NCI-H2171 (cell line): ENCODE results near the gene RAVER2.
"Not testable (repeated sequence)": the region's sequence is repeated elsewhere in the genome, so short reads cannot be mapped to it uniquely, and the experiment has no call there.

ENCODE experiments used
- DNase-seq: peaks from one replicate; lab custom pipeline; 2025; lab: John Stamatoyannopoulos, UW

RAVER2 gene, protein sequence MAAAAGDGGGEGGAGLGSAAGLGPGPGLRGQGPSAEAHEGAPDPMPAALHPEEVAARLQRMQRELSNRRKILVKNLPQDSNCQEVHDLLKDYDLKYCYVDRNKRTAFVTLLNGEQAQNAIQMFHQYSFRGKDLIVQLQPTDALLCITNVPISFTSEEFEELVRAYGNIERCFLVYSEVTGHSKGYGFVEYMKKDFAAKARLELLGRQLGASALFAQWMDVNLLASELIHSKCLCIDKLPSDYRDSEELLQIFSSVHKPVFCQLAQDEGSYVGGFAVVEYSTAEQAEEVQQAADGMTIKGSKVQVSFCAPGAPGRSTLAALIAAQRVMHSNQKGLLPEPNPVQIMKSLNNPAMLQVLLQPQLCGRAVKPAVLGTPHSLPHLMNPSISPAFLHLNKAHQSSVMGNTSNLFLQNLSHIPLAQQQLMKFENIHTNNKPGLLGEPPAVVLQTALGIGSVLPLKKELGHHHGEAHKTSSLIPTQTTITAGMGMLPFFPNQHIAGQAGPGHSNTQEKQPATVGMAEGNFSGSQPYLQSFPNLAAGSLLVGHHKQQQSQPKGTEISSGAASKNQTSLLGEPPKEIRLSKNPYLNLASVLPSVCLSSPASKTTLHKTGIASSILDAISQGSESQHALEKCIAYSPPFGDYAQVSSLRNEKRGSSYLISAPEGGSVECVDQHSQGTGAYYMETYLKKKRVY

DNA sequence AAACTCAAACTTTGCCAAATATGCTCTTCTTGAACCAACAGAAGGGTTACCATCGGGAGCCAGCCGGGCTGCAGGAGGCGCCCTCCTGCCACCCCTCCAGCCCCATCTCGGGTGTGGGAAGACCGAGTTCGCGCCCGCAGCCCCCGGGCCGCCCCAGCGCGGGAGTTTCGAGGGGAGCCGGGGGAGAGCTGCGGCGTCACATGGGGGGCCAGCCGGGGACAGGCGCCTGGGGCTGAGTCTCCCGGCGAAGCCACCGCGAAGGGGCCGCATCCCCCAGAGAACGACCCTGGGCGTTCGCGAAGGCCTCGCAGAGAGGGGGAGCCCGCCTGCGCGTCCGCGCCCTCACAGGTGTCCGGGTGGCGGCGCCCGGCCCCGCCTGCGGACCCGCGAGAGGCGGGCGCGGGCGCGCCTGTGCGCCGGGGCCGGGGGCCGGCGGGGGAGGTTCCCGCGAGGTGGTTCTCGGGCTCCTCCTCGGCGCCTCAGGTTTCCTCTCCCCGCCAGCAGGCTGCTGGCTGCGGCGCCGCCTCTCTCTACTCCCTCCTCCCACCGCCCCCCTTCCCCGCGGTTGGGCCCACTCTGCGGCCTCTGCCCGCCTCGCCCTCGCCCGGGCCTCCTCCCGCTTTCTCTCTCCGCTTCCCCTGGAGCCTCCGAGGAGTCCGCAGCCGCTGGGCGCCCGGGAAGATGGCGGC, at the start of gene RAVER2:
Gene RAVER2 (plus strand): TSS at position 584 of the 689 bp plus-strand sequence. CDS start 98 bp downstream, at position 682.
- DNase-seq = peak; percentile 81

DNA sequence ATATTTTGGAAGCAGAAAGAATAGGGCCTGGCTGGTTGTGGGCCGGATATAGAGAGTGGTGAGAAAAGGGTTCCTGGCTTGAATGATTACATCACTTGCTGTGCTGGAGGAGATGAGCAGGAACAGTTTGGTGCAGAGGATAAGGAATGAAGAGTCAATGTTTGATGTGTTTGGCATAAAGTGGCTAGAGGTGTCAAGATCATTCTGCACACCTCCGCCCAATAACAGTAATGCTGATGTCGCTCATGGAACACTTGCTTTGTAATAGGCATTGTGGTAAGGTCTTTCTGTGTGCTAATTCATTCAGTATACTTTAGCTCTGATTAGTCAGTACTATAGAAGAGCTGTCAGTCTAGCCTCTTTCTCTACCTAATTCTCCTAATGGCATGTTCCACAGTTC, 48.0 kb upstream of the RAVER2 start:
- no peak for DNase-seq

DNA sequence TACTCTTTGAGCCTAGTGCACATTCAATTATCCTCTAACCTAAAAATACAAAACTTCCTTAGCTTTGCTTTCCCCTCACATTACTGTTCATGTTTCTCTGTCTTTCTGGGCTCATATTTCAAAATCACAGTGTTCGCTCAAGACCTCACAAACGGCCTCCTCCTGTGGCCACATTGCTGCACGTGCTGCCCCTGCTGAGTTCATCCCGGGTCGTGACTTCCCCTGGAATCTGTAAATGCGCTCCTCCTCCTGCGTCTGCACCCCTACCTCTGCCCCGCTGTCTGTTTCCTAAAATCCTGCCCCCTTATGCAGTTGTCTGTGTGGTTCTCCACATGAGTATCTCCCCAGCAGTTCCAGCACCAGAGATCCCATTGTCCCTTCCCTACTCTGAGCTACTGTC, 45.5 kb upstream of the RAVER2 start:
- no peak for DNase-seq

DNA sequence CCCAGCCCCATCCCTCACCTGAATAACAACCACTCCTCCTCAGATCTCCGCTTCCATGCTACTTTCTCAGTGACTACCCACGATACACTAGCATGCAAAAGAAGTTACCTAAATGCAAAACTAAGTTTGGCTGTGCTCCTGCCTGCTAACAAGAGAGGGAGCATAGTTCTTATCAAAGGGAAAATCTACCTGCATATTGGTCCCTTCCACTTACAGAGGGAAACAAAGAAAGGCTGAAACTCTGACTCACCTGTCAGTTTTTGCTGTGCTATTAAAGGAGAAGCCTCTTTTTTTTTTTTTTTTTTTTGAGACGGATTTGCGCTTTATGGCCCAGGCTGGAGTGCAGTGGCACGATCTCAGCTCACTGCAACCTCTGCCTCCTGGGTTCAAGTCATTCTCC, 43.8 kb upstream of the RAVER2 start:
- no peak for DNase-seq

DNA sequence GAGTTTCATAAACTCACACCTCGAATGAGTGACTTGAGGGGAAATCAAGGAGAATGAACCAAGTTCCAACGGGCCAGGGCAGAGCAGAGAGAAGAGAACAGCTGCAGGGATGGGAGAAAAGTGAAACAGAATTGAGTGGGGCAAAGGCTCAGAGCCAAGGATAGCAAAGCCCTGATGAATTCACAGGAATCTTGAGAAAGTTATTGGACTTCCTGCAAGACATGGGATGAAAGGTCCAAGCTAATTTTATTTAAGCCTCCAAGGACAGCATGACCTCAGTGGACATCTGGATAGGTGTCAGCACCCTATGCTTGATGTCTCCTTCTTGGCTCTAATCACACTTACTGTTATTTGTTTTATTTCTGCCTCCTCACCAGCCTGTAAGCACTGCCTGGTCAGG, 43.0 kb upstream of the RAVER2 start:
- DNase-seq = no peak

DNA sequence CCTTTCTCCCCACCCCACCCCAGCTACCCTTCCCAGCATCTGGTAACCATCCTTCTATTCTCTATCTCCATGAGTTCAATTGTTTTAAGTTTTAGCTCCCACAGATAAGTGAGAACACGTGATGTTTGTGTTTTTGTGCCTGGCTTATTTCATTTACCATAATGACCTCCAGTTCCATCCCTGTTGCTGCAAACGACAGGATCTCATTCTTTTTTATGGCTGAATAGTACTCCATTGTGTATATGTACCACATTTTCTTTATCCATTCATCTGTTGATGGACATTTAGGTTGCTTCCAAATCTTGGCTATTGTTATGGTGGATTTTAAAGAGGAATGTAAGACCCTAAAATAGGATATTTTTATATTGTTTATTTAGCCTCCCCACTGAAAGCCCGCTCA, 42.2 kb upstream of the RAVER2 start:
- DNase-seq = not testable (repeated sequence)

DNA sequence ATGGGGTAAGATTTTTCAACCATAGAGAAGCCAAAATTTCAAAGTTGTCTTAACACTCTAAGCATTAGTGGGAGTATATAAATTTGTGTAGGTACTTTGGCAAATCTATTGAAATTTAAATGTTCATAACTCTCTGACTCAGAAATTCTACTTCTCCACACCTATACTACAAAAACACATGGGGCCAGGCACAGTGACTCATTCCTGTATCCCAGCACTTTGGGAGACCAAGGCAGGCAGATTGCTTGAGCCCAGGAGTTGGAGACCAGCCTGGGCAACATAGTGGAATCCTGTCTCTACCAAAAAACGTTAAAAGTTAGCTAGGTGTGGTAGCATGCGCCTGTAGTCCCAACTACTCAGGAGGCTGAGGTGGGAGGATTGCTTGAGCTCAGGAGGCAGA, 41.3 kb upstream of the RAVER2 start:
- DNase-seq = no peak

DNA sequence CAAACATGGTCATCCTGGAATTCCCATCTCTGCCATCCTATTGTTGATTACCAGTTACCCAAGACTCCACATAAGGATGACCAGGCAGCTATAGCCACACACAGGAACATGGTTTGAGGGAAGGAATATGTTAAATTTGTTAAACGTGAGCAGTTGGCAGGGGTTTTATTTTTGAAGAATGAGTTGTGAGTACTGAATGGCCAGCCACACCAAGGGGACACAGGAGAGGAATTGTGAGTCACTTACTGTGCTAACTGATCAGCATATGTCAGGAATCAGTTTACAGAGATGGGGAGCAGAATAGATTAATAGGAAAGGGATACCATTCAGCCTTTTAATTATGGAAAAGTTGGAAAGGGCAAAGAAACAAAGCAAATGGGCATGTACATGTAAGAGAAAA, 39.3 kb upstream of the RAVER2 start:
- DNase-seq = no peak

DNA sequence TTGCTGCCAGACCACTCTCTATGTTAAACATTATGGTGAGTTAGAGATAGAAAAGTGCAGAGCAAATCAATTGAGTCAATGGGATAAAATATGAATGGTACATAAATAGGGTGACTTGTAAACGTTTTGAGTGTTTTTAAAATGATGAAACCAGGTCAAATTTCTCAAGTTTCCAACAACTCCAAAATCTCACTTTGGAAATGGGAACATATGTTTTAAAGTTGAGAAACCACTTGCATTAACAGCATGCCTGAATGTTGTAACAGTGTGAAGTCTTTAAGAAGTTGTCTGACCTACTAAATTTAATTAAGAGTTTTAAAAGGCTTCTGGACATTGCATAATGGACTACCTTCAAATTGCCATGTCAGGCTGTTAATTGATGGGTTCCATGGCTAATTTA, 33.6 kb upstream of the RAVER2 start:
- no peak for DNase-seq

DNA sequence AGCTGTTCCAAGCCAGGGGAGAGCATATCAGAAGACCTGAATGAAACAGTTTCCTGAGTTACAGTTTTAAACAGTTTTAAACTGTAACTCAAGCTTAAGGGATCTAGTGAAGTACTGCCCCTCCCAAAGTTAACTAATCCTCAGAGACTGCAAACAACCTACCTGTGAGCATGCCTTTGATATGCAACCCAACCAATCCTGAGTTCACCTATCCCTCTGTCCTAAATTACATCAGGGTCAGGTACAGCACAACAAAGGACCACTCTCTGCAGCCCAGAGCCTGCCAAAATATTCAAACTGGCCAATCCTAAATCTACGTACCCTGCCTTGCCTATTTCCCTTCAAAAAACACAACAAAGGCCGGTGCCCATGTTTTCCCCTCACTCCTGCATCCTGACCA, 32.8 kb upstream of the RAVER2 start:
- no peak for DNase-seq

DNA sequence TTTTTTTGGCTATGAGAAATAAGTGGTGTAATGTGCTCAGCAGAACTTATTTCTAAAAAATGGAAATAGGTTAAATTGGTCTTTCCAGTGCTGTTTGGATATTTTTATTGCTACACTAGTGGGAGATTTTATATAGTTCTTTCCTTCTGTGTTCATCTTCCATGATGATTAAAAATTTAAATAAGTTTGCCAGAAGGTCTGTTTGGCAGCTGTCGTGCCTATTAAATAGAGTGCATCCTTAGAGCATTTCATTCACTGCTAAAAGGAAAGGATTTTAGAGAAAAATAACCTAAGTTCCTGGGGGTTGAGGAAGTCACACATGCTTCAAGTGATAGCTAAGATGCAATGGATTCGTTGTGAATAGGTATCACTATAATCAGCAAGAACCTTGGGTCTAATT, 29.7 kb upstream of the RAVER2 start:
- no peak for DNase-seq

DNA sequence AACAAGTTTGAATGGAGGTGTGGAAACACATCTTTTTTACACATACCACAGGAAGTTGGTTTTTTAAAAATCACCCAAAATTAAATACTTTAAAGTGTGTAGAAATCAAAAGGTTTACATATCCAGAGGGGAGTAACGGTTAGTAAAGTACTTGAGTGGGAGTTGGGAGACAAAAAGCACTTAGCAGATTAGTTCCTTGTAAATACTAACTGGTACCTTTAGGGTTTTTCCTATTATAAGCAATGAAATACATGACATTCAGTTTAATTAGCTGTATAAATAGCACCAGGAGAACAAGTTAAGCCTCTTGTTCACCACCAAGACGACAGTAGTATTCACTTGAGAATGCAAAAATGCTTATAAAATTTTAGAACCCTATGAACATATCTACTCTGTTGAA, 23.7 kb upstream of the RAVER2 start:
- DNase-seq = no peak

DNA sequence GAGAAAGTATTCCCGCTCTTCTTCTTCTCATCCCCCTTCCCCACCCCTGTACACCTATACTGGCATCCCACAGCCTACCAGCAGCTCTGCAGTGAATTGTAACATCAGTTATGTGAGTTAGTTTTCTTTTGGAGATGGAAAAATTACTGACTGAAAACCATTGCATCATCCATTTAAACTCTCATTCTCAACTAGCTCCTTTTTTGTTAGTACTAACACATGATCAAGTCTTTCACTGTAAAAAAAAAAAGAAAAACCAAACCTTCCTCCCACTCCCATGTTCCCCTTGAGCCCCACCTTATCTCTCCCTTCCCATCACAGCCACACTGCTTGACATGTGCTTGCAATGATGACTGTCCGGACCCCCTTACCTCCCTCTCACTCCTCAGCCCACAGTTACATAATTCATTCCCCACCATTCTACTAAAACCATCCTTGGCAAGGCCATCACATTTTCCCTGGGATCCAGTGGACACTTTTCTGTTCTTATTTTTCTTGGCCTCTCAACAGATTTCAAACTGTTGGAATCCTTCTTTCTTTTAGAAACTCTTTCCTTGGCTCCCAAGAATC, 23.2 kb upstream of the RAVER2 start:
- no peak for DNase-seq

DNA sequence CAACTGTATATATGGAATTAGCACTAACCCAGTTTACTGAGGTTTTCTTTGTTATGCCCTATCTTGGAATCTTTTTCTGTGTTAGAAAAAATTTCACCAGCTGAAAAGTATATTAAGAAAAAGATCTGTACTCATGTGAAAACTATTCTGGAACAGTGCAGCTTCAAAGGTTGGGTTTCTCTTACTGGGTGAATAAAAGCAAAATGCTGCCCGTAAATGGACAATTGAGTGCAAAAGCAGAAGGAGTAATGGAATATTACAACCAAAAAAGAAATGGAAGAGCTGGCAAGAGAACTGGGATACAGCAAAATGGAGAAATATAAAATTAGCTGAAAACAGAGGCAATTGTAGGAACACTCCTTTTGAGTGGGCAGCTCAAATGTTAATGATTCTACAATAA, 17.0 kb upstream of the RAVER2 start:
- DNase-seq = no peak

DNA sequence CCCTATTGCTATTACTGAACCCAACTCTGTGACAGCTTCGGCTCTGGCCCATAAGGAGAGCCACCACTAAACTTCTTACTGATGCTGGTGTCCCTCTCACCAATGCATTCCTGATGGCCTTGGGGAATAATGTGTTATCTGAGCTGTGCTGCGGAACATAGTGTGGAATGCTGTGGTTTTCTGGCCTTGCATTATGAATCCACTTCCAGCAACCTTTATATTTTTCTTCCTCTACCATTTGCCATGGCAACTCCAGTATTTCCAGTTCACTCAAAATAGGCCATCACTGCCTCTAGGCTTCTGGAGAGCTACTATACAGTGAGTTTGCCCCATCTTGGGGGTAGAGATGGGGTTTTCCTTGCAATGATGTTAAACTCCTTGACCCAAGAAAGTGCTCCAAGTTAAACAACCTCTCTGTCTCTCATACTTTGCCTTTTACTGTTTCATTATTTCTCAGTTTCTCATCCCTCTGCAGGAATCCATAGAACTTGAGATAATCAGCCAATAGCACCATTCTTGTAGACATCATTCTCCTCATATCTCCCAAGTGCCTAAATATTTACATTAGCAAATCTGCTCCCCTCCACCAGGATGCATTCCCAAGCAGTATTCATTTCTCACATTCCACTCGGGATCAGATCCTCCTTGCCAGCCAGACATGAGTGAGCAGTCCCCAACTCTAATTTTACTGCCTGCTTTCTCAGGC, 11.1 kb upstream of the RAVER2 start:
- DNase-seq = no peak

DNA sequence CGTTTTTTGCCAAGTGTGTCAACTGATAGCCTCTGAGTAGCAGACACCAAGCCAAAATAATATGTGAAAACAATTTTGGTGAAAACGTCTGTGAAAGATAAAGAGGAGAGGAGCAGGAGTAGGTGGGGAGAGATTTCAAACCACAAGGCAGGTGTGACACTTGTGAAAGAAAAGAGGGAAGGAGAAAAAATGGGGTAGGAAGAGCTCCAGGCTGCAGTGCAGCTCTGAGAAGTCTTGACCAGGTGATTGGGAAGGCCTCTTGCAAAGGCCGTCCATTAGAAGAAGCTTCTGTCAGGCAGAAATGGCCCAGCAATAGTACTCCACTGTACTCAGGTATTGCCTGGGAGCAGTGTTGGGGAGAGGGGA, 10.6 kb upstream of the RAVER2 start:
- DNase-seq = no peak

DNA sequence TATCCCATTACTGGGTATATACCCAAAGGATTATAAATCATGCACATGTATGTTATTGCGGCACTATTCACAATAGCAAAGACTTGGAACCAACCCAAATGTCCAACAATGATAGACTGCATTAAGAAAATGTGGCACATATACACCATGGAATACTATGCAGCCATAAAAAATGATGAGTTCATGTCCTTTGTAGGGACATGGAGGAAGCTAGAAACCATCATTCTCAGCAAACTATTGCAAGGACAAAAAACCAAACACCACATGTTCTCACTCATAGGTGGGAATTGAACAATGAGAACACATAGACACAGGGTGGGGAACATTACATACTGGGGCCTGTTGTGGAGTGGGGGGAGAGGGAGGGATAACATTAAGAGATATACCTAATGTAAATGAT, 4.2 kb upstream of the RAVER2 start:
- not testable (repeated sequence) for DNase-seq

DNA sequence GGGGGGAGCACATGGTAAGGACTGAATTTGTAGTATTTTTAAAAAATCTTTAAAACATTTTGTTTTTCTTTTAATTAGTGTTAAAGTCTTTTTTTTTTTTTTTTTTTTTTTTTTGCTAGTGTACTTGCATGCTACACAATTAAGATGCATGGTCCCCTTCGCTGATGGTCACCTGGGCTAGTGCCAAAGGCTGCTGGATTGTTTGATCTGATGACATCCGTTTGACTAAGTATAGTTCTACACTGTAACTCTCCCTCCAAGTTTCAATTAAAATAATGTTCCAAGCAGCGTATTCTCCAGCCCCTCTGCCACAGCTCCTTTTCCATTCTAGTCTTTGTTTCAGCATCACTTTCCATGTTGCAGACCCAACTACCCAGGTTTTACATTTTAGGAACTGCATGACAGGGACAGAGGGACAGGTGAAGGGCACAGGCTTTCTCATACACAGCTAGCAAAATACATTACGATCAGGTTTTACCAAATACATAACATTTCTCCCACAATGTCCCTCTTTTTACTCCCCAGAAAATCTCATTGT, 852 bp upstream of the RAVER2 start:
- no peak for DNase-seq

DNA sequence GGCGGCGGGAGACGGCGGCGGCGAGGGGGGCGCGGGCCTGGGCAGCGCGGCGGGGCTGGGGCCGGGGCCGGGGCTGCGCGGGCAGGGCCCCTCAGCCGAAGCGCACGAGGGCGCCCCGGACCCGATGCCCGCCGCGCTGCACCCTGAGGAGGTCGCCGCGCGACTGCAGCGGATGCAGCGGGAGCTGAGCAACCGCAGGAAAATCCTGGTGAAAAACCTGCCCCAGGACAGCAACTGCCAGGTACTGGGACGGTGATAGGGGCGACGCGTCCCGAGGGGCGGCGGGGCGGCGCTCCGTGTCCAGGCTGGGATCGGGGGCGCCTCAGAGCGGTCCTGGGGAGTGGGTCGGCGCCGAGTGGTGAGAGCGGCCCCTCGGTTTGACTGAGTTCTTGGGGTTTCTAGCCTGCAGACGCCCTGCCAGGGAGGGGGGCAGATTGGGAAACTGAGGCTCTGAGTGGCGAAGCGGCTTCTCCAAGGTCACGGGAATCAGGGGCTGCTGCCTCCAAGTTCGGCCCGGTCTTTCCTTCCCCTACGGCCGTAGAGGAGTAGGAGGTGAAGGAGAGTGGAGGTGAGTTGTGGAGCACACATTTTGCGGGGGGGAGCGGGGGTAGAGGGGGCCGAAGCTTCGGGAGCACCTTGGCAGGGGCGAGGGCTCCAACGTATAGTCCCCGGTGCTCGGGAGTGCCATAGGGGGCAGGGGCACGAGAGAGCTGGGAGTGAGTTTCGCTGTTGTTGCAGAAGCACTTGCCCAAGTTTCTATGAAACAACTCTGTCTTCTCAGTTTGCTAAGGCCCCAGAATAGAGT, 508 bp downstream of the RAVER2 start:
- DNase-seq = peak; percentile 45

DNA sequence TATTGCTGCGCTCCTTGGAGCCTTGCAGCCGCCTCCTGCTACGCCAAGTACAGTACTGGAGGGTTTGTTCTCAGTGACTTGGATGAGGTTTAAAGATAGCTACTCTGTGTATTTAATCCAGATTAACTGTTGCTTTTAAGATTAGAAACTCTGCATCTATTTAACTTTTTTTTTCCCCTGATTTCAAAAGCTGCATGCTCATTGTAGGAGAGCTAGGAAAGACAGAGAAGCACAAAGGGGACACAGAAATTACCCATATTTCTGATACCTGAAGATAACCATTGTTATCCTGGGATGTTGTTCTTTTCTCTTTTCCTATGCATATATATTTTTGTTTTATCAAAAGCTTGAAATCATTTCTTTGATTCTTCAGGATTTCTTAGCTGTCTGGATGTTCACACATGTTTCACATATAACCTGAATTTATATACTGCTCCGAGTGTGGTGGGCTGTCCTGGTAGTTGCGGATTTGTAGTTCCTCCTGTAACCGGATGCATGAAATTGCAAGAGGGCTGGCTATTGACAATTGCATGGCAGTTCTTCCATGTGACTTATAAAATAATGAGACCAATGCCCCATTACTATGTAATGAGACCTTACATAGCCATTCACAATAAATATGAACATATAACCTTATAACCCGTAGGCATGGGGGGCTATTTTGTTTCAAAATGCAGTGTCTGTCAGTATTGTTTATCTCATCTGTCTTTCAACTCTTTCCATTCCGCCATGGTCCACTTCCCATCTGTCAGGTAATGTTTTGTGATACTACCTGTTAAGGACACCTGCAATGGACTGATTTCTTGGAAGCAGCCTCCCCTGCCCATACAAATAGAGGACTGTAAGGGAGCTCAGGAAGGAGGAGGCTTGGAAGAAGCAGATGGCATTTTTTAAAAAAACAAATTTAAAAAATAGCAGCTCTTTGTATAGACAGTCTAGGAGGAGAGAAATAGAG, 1.4 kb downstream of the RAVER2 start:
- peak; percentile 18 for DNase-seq
